Skin of body (tissue), 3 donors: Measurements from ENCODE around the gene ATF6B. TPM values are rescaled to one million over a fixed set of nuclear protein-coding genes. Genes with fewer than 3 reads are reported as not detected.
A peak's percentile ranks its signal among the peaks of the same experiment; 100 is the strongest.
"Not testable (repeated sequence)": the region's sequence is repeated elsewhere in the genome, so short reads cannot be mapped to it uniquely, and the experiment has no call there.

Experiments
- DNase-seq: peaks from one replicate; lab custom pipeline; 2025; lab: John Stamatoyannopoulos, UW
- small RNA-seq: library from RNA; depleted of rRNA; stranded (forward); fragments of <200 nt; gene quantifications from one replicate; pipeline ENCODE3, GENCODE V24; 2014; ENCODE audit warnings: low replicate concordance
- total RNA-seq: library from RNA; depleted of rRNA; stranded (reverse); fragments of >200 nt; gene quantifications from one replicate; pipeline ENCODE4 v1.2.3, GENCODE V29; 2014

The ATF6B gene
- total RNA-seq, 1 donor from 2014 or later: 23.1 TPM

DNA sequence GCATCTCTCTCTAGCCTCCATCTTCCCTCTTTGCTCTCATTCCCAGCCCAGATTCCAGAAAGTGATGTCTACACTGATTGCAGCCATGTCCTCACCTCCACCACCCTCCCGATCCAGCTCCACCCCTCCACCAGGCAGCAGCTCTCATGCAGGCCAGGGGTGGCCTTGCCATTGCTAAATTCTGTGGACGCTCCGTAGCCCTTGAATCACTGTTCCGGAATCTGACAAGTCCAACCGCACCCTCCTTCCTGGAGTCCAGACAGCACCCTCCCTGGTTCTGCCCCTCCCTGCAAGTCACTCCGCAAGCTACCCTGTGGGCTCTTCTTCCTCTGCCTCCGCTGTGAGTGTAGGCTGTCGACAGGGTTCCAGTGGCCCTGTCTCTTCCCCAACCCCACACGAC lies 45.1 kb downstream of the ATF6B start:
- no peak for DNase-seq

DNA sequence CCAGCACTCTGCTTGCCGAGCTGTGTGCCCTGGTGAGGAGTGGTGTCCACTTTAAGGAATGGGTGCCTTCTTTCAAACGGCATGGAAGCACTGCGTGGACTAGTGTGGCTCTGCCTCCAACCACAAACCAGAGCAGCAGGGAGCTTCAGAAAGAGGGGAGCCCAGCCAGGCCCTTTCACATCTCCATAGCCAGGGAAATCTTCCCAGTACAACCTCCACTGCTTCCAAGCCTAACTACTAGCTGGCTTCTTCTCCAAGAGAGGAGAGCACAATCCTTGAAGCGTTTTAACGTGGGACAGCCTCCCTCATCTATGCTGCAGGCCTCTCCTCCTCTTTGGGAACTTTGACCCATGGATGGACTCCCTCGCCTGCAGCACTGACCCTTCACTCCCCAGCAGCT lies 45.6 kb downstream of the ATF6B start:
- DNase-seq: no peak

DNA sequence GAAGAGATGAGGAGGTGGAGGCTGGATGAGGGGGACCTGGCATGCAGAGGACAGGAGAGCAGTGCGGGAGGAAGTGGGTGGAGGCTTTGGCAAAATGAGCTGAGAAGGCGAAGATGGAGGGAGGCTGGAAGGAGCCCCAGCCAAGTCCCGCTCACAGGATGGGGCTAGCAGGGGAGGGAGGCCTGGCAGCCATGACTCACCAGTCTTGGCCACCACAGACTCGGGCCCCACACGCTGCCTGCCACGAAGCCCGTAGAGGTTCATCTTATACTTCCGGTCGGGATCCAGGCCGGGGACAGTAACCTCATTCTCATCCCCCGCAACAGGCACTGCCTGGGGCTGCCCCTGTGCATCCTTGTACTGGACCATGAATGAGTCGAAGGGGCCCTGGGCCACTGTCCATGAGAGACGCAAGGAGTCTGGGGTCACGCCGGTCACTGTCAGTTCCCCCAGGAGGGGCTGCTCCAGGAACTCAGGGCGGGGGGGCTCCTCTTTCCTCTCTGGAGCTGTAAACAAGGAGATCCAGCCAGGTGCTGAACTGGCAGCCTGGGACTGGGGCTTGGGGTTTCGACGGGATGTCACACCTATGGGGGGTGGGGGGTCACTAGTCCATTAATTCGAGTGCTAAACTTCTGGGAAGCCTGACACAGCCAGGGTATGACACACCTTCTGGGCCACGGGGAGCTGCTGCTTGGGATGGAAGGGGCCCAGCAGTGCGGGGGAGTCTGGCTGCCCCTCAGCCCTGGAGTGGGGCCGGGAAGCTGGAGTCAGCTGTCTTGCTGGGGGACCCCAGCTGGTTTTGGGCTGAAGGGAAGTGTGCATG lies 46.7 kb downstream of the ATF6B start:
- no peak for DNase-seq

DNA sequence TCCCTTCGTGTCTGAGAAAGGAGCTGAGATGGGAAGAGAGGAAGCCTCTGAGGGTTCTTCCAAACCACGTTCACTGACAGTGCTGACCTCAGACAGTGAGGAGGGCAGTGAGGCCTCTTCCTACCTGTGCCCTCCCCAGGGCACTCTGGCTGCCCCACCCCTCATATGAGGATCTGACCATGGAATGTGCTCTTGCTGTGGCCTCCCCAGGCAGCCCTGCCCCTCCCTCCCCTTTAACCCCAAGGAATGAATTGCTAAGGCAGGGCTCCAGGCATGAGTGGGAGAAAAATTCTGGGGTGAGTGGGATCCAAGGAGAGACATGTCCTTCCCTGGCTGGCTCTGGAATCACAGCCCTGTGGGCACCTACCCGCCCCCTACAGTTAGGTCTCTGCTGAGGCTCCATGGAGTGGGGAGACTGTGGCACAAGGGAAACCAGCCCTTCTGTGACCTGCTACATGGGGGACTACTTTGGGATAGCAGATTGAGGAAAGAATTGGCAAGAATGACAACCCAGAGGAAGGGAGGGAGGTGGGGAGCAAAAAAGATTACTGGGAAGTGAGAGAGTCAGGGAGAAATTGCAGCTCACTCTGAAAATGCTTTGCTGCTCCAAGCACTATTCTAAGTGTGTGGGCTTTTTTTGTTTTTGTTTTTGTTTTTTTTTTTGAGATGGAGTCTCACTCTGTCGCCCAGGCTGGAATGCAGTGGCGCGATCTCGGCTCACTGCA lies 48.3 kb downstream of the ATF6B start:
- DNase-seq: no peak

DNA sequence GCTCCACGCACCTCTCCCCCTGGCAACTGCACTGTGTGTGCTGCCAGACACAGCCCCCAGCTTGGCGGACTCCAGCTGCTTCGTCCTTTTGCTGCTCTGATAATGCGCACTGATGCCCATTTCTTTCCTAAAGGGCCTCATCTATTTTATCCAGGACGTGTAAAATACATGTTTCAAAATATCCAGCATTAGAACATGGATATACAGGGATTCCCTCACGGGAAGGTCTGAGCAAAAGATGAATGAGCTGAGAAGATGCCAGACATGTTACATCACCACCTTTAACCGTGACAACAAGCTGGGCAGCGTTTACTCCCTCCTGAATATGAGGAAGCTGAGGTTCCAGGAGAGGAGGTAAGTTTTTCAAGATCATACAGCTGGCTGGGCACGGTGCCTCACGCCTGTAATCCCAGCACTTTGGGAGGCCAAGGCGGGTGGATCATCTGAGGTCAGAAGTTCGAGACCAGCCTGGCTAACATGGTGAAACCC lies 51.7 kb downstream of the ATF6B start:
- DNase-seq: peak; percentile 44

DNA sequence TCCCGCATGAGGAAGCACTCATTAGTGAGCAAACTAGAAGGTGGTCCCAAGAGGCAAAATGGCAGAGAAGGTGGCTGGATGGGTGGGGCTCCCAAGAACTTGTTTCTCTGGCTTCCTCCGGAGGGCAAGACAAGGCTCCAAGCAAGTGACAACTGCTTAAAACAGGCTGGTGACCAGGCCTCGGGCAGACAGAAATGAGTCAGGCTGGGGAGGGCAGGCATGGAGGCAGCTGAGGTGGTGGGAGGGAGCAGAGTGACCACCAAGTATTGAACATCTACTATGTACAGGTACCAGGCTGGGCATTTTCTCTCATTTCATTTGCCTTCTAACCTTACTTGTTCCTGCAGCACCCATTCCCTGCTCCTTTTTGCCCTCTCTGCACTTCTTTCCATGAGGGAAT lies 52.3 kb downstream of the ATF6B start:
- no peak for DNase-seq

DNA sequence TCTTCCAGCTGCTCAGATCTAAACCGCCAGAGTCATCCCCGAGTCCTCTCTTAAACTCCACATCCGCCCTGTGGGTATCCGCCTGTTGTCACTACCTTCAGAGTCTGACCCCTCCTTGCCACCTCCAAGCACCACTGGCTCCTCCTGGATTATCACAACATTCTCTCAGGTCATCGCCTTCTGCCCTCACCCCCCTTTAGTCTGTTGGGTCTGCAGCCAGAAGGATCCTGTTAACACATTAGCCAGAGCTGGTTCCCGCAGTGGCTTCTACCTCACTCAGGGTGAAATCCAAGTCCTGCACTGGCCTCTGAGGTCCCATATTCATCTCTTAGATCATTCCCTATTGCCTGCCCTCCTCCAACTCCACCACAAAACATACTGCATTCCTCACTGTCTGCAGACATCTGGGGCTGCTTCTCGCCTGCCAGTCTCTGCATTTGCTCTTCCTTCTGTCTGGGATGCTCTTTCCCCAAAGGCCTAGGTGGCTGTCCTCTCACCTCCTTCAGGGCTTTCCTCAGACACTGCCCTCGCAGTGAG lies 53.0 kb downstream of the ATF6B start:
- DNase-seq: no peak

- no peak for DNase-seq
These were observed 54.4 kb downstream of the ATF6B start for GRCh38 chr6:32073613-32074012.

- DNase-seq: no peak
These were observed 54.9 kb downstream of the ATF6B start for GRCh38 chr6:32073101-32073500.

- peak; percentile 37 for DNase-seq
These were observed 57.1 kb downstream of the ATF6B start for GRCh38 chr6:32070814-32071543.

GRCh38 chr6:32069878-32070515 lies 58.0 kb downstream of the ATF6B start:
- no peak for DNase-seq

GRCh38 chr6:32069460-32069859 lies 58.6 kb downstream of the ATF6B start:
- no peak for DNase-seq

DNA sequence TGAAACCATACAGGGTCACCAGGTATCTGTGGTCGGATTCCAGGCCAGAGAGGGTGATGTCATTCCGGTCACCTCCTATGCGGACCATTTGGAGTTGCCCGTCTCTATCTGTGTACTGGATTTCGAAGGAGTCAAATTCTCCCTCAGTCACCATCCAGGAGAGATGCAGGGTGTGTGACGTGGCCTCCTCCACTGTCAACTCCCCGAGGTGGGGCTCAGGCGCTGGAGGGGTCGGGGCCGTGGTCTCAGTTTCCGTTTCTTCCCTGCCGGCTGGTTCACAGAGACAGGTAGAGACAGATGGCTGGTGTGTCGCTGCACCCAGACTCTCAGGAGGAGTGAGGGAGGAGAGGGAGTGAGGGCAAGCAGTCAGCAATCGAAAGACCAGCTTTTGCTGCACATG lies 59.2 kb downstream of the ATF6B start:
- DNase-seq: no peak

- DNase-seq: not testable (repeated sequence)
These were observed 59.7 kb downstream of the ATF6B start for GRCh38 chr6:32068315-32068714.

DNA sequence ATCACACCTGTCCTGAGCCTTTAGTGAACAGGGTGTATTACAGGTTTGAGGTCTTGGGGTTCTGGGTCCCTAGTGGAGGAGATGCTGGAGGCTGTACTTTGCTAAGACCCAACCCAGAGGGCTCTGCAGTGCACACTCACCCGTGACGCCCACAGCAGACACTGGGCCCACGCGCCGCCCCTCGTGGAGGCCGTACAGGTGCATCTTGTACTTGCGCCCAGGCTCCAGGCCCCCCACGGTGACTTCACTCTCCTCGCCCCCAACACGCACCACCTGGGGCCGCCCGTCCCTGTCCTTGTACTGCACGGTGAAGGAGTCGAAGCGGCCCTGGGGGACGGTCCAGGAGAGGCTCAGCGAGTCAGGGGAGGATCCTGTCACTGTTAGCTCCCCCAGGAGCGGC lies 60.5 kb downstream of the ATF6B start:
- DNase-seq: not testable (repeated sequence)

Small RNA genes lying within 50 kb of the gene (small RNA-seq; reads per million reads assigned to genes)
- not detected for gene RNA5SP206

Other genes starting within 250 kb of the ATF6B start
- gene SLC44A4, start 249.2 kb downstream of the ATF6B start, total RNA-seq: 0.10 TPM
- gene EHMT2, start 230.5 kb downstream of the ATF6B start, total RNA-seq: 25.6 TPM
- gene ZBTB12, start 226.2 kb downstream of the ATF6B start, total RNA-seq: 3.9 TPM
- gene C2, start 200.5 kb downstream of the ATF6B start, total RNA-seq: 4.9 TPM
- gene CFB, start 182.2 kb downstream of the ATF6B start, total RNA-seq: 2.2 TPM
- 46.1 TPM for gene NELFE, start 169.3 kb downstream of the ATF6B start, total RNA-seq
- gene SKIC2, start 169.1 kb downstream of the ATF6B start, total RNA-seq: 23.3 TPM
- gene DXO, start 156.1 kb downstream of the ATF6B start, total RNA-seq: 5.8 TPM
- gene C4A, start 146.2 kb downstream of the ATF6B start, total RNA-seq: 5.8 TPM
- gene C4B, start 113.5 kb downstream of the ATF6B start, total RNA-seq: 4.2 TPM
- gene CYP21A2, start 89.8 kb downstream of the ATF6B start, total RNA-seq: not detected
- 64.4 TPM for gene TNXB, start 18.9 kb downstream of the ATF6B start, total RNA-seq
- gene FKBPL, start 2.0 kb upstream of the ATF6B start, total RNA-seq: 5.0 TPM
- 0.20 TPM for gene PRRT1, start 23.7 kb upstream of the ATF6B start, total RNA-seq
- gene PPT2, start 25.9 kb upstream of the ATF6B start, total RNA-seq: 124 TPM
- 17.2 TPM for gene EGFL8, start 36.3 kb upstream of the ATF6B start, total RNA-seq
- gene AGPAT1, start 47.8 kb upstream of the ATF6B start, total RNA-seq: 13.6 TPM
- 28.5 TPM for gene RNF5, start 50.2 kb upstream of the ATF6B start, total RNA-seq
- 2.7 TPM for gene AGER, start 56.0 kb upstream of the ATF6B start, total RNA-seq
- 51.6 TPM for gene PBX2, start 62.0 kb upstream of the ATF6B start, total RNA-seq
- 4.1 TPM for gene GPSM3, start 64.4 kb upstream of the ATF6B start, total RNA-seq
- gene NOTCH4, start 95.8 kb upstream of the ATF6B start, total RNA-seq: 8.1 TPM
- not detected for gene TSBP1, start 243.7 kb upstream of the ATF6B start, total RNA-seq